Calu3 (cell line): Measurements from ENCODE around the gene LHB. TPM values are rescaled to one million over a fixed set of nuclear protein-coding genes. Genes with fewer than 3 reads are reported as not detected.
A peak's percentile ranks its signal among the peaks of the same experiment; 100 is the strongest.

ENCODE experiments used
- BruUV-seq: library from RNA; stranded (reverse); fragments of 400-500 nt; replicated peaks from 2 replicates; lab custom pipeline; 2021; lab: Mats Ljungman, UMichigan
- CTCF ChIA-PET: fragments of 300-600 bp; sonication (Branson Sonifier 250); formaldehyde crosslinking; loops from one replicate; lab custom pipeline; 2022; ENCODE audit warnings: antibody characterized with exemption; lab: Charles Lee
- DNase-seq: peaks from one replicate; pipeline ENCODE4 v3.0.0; 2022
- H3K27ac Mint-ChIP-seq: one replicate; pipeline ENCODE4 v1.8.0; 2022; ENCODE audit warnings: mixed read lengths; ENCODE audit not compliant: unreplicated experiment
- H3K27me3 Mint-ChIP-seq: one replicate; pipeline ENCODE4 v1.8.0; 2022; ENCODE audit warnings: mixed read lengths; ENCODE audit not compliant: unreplicated experiment
- H3K36me3 Mint-ChIP-seq: one replicate; pipeline ENCODE4 v1.8.0; 2022; ENCODE audit warnings: mild to moderate bottlenecking, moderate library complexity, mixed read lengths; ENCODE audit not compliant: insufficient read depth, unreplicated experiment
- H3K4me1 Mint-ChIP-seq: one replicate; pipeline ENCODE4 v1.8.0; 2022; ENCODE audit warnings: mild to moderate bottlenecking, low read depth, mixed read lengths; ENCODE audit not compliant: unreplicated experiment
- H3K4me3 Mint-ChIP-seq: one replicate; pipeline ENCODE4 v1.8.0; 2022; ENCODE audit warnings: mild to moderate bottlenecking, low read depth, moderate library complexity, mixed read lengths; ENCODE audit not compliant: unreplicated experiment
- H3K9me3 Mint-ChIP-seq: one replicate; pipeline ENCODE4 v1.8.0; 2022; ENCODE audit warnings: low read depth, mixed read lengths; ENCODE audit not compliant: unreplicated experiment
- intact Hi-C: fragments of 100-400 bp; cut with micrococcal nuclease; formaldehyde crosslinking; loops from one replicate; pipeline ENCODE4 v1.10.0; 2022; ENCODE audit not compliant: unreplicated experiment
- total RNA-seq: library from RNA; stranded (reverse); gene quantifications from 2 replicates; pipeline ENCODE4 v1.2.3, GENCODE V29; 2022
- TF ChIP-seq, protein P1 (sequence below): fragments of 200-600 bp; IDR thresholded peaks from one replicate; pipeline ENCODE4 v1.8.0; 2022; ENCODE audit warnings: antibody characterized with exemption; ENCODE audit not compliant: unreplicated experiment

The LHB gene
- total RNA-seq, 1 experiment from 2014 or later, result 1.1 TPM

DNA sequence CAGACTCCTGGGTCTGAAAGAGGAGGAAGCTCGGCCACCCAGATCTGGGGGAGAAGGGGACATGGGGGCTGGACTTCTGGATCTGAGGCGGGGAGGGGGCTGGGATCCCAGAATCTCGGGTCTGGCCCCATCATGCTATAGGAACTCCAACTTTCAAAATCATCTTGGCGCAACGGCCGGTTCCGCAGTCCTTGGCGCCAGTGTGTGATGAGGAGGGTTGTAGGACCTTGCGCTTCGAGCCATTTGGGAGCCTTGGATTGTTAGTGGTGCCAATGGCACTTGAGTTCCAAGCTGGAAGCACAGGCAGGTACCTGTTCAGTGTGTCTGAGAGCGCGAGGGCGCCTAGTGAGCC, 22.9 kb downstream of the LHB start:
- intact Hi-C loops, result loop anchor here (10.0 kb wide), 1 partner anchor 231 kb away; no protein-coding TSS in a partner anchor
- Mint-ChIP-seq H3K27me3 (no peaks in the 10 kb centered on the region), H3K9me3 (no peaks in the 10 kb centered on the region), H3K4me1 (peaks cover 44% of the 10 kb centered on the region), H3K4me3 (peak overlapping the region; percentile 92), H3K36me3 (peaks cover 66% of the 10 kb centered on the region), H3K27ac (peak overlapping the region; percentile 94)
- CTCF ChIA-PET, result interaction anchor here (0.5 to 2.3 kb wide), 23 partner anchors 11 to 678 kb away, joined by 3 to 16 read pairs (median 6); partner anchors contain the start of genes CGB7, FUT2, LIN7B and NTF4
- TF ChIP-seq, protein P1, sequence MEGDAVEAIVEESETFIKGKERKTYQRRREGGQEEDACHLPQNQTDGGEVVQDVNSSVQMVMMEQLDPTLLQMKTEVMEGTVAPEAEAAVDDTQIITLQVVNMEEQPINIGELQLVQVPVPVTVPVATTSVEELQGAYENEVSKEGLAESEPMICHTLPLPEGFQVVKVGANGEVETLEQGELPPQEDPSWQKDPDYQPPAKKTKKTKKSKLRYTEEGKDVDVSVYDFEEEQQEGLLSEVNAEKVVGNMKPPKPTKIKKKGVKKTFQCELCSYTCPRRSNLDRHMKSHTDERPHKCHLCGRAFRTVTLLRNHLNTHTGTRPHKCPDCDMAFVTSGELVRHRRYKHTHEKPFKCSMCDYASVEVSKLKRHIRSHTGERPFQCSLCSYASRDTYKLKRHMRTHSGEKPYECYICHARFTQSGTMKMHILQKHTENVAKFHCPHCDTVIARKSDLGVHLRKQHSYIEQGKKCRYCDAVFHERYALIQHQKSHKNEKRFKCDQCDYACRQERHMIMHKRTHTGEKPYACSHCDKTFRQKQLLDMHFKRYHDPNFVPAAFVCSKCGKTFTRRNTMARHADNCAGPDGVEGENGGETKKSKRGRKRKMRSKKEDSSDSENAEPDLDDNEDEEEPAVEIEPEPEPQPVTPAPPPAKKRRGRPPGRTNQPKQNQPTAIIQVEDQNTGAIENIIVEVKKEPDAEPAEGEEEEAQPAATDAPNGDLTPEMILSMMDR, result no peak
- no peak for DNase-seq
- BruUV-seq, result no TSS peak

DNA sequence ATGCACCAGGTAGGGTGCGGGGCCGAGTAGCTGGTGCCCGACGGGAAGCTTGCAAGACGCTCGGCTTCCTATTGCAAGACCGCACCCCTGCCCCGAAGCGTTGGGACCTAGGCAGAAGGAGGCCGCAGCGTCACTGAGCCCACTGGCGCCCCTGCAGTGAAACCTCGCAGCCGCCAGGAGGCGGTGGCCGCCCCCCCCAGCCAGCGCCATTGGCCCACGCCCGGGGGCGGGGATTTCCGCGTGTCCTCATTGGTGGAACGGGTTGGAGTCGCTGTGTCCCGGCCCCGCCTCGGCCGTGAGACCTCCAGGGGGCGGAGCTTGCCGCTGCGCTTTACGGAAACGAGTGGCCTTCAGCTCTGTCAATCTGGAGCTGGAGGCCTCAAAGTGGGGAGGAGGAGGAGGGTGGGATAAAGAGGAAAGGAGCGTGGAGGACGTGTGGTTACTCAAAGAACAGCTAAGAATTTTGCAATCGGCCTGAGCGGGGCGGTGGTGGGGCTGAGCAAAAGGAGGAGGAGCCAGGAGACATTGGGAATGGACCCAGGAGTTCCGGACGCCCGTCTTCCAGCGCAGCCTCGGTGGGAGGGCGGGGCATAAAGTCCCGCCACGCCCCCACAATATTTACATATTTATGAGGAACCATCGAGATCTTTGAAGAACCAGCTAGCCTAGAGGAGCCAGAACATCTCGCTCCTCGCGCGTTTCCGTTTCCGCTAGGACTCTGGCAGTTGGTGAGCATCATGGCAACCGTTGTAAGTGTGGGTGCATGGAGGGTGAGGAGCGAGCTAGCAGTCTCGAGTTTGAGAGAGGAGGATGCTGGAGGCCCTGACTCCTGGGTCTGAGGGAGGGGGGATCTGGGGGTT, 23.5 kb downstream of the LHB start, which contains the start of the genes GYS1 and RUVBL2:
Gene GYS1, minus strand, starts transcription at position 135 of the 860 bp plus-strand sequence. CDS start 197 bp downstream, outside the sequence.
Gene RUVBL2, plus strand, starts transcription at position 713 of the 860 bp plus-strand sequence. Its CDS starts 25 bp downstream, at position 738.
- H3K36me3 Mint-ChIP-seq, result peaks cover 61% of the 10 kb centered on the region

DNA sequence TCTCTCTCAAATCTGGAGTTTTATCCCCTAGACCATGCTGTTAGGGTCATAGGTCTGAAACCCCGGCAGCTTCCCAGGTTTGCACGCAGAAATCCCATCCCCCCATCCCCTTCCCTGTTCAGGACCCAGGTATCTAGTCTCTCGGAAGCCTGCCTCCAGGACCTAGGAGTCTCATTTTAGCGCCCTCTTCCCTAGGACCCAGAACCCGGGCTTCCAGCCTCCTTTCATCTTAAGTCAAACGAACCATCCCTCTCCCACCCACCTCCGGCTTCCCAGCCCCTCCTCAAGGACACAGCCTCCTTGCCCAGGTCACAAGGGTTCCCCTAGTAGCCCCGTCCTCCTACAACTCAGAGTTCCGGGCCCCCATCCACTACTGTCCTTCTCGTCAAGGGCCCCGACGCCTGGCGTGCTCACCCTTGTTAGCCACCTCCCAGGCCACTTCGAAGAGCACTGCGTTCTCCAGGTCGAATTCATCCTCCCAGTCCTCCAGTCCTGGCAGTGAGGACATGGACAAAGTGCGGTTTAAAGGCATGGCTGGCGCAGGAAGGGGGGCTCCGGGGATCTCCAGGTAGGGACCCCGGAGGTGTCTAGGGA, 24.2 kb downstream of the LHB start:
- BruUV-seq, result TSS peak; percentile 58
- Mint-ChIP-seq H3K9me3 (no peaks in the 10 kb centered on the region), H3K27ac (peak overlapping the region; percentile 94), H3K27me3 (no peaks in the 10 kb centered on the region), H3K36me3 (peaks cover 60% of the 10 kb centered on the region), H3K4me1 (peaks cover 39% of the 10 kb centered on the region), H3K4me3 (peak overlapping the region; percentile 92)
- no peak for DNase-seq
- TF ChIP-seq, protein P1, result no peak
- CTCF ChIA-PET, result interaction anchor here (0.5 to 2.3 kb wide), 19 partner anchors 11 to 742 kb away, joined by 3 to 16 read pairs (median 6); partner anchors contain the start of genes BAX, CA11, LIN7B and NTF4
- intact Hi-C loops, result loop anchor here (10.0 kb wide), 1 partner anchor 232 kb away; no protein-coding TSS in a partner anchor

More for the DNA sequence above, 23.5 kb downstream of the LHB start, which contains the start of the genes GYS1 and RUVBL2:
- Mint-ChIP-seq H3K4me1 (peaks cover 44% of the 10 kb centered on the region), H3K27me3 (no peaks in the 10 kb centered on the region), H3K4me3 (peak within 1 kb of the TSS; percentile 92), H3K9me3 (no peaks in the 10 kb centered on the region), H3K27ac (peak within 1 kb of the TSS; percentile 94)
- BruUV-seq, result no TSS peak
- DNase-seq, result peak; percentile 100
- CTCF ChIA-PET, result interaction anchor here (0.5 to 2.3 kb wide), 32 partner anchors 10 to 876 kb away, joined by 3 to 16 read pairs (median 4); partner anchors contain the start of genes BAX, CA11, CGB7 and FUT2
- TF ChIP-seq, protein P1, result peak; percentile 98
- intact Hi-C loops, result loop anchor here (10.0 kb wide), 1 partner anchor 231 kb away; no protein-coding TSS in a partner anchor
